OCI-M2 (cell line): ENCODE data around the gene SLC41A1.

Experiments
- DNase-seq: peaks from one replicate; lab custom pipeline; 2025; ENCODE audit not compliant: unreplicated experiment; lab: John Stamatoyannopoulos, UW

Gene SLC41A1

GRCh38 chr1:205760606-205761005 is 52.4 kb downstream of the SLC41A1 start:
- no peak for DNase-seq

GRCh38 chr1:205756552-205756951 is 56.4 kb downstream of the SLC41A1 start:
- DNase-seq = no peak

GRCh38 chr1:205754857-205755256 is 58.1 kb downstream of the SLC41A1 start:
- no peak for DNase-seq

- DNase-seq = no peak
Measured at GRCh38 chr1:205751036-205751651, 61.9 kb downstream of the SLC41A1 start.

GRCh38 chr1:205750138-205751035 is 62.6 kb downstream of the SLC41A1 start, which contains the start of gene NUCKS1:
NUCKS1 (minus strand) TSS chr1:205750182; CDS start chr1:205749973, 209 bp downstream.
- peak; percentile 66 for DNase-seq

- peak; percentile 42 for DNase-seq
Measured at GRCh38 chr1:205749234-205750137, 63.5 kb downstream of the SLC41A1 start.

- no peak for DNase-seq
Measured at GRCh38 chr1:205748403-205749233, 64.4 kb downstream of the SLC41A1 start.

- no peak for DNase-seq
Measured at GRCh38 chr1:205746757-205747412, 66.1 kb downstream of the SLC41A1 start.

- DNase-seq = no peak
Measured at GRCh38 chr1:205744403-205744802, 68.6 kb downstream of the SLC41A1 start.

- DNase-seq = no peak
Measured at GRCh38 chr1:205743977-205744376, 69.0 kb downstream of the SLC41A1 start.

- no peak for DNase-seq
Measured at GRCh38 chr1:205741681-205742080, 71.3 kb downstream of the SLC41A1 start.

GRCh38 chr1:205739348-205740160 is 73.4 kb downstream of the SLC41A1 start:
- no peak for DNase-seq
